ENCODE results near the gene ACSF3.

DNA sequence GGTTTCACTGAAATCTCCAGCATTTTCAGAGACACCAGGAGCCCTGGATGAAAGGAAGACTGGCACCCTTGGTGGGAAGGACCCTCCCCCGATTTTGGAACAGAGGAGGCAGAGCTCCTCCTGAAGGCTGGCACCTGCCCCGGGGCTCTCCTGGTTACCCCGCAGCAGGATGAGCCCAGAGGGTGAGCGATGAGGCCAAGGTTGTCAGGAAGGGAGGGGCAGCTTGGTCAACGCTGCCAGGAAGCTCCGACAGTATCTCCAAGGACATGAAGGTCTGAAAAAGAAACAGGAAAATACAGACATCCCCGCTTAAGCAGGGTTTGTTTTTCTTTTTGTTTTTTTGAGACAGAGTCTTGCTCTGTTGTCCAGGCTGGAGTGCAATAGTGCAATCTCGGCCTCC is 15.5 kb upstream of the ACSF3 start:
- TF ChIP-seq, protein P1, sequence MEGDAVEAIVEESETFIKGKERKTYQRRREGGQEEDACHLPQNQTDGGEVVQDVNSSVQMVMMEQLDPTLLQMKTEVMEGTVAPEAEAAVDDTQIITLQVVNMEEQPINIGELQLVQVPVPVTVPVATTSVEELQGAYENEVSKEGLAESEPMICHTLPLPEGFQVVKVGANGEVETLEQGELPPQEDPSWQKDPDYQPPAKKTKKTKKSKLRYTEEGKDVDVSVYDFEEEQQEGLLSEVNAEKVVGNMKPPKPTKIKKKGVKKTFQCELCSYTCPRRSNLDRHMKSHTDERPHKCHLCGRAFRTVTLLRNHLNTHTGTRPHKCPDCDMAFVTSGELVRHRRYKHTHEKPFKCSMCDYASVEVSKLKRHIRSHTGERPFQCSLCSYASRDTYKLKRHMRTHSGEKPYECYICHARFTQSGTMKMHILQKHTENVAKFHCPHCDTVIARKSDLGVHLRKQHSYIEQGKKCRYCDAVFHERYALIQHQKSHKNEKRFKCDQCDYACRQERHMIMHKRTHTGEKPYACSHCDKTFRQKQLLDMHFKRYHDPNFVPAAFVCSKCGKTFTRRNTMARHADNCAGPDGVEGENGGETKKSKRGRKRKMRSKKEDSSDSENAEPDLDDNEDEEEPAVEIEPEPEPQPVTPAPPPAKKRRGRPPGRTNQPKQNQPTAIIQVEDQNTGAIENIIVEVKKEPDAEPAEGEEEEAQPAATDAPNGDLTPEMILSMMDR (IDR thresholded peaks at IDR 0.05): no peak
- TF ChIP-seq EZH2 (IDR thresholded peaks at IDR 0.05; ENCODE audit: borderline replicate concordance, insufficient read depth, low read depth, low read length, poor library complexity, severe bottlenecking): no peak

All from B cell (primary cell).